Left colon (tissue), 2 donors: ENCODE results near the gene PCDHGA5. TPM values are rescaled to one million over a fixed set of nuclear protein-coding genes. Genes with fewer than 3 reads are reported as not detected.
"Not testable (repeated sequence)": the region's sequence is repeated elsewhere in the genome, so short reads cannot be mapped to it uniquely, and the experiment has no call there.

Source experiments
- ATAC-seq: fragments of 200-7000 bp; cut with Tn5 transposase; one replicate; pipeline ENCODE4 v1.9.1; 2020; ENCODE audit warnings: mild to moderate bottlenecking, moderate library complexity
- DNase-seq, 2 donors: peaks; one replicate each; pipeline ENCODE4 v3.0.0-alpha.2; 2020
- intact Hi-C, 2 donors: fragments of 100-400 bp; cut with DNase I in 1 of 2; cut with micrococcal nuclease in 1 of 2; formaldehyde crosslinking; loops; one replicate each; pipeline versions ENCODE4 v1.11.2 to v1.14.0; 2022; cut with DNase I, micrococcal nuclease
- long read RNA-seq: library from polyadenylated mRNA; unstranded; transcript quantifications from one replicate; pipeline ENCODE4 v2.0.0, GENCODE V29; 2021
- total RNA-seq, 2 donors: library from RNA; stranded (reverse); fragmentation: NEBNext Ultra II Directional; extraction: Animal tissue kit (Norgen Biotek cat#: 25700); gene quantifications; one replicate each; pipeline ENCODE4 v1.2.1, GENCODE V29; 2021
- donor health status: DM: no; HTN: no; CAD: no.
- donor health status: DM: yes; HTN: yes; CAD: no.

The PCDHGA5 gene
- total RNA-seq: 1 to 10 TPM in 1 of 2 donors, under 1 TPM in 1; 0.70 to 1.5 TPM
- long read RNA-seq: 0 reads

DNA sequence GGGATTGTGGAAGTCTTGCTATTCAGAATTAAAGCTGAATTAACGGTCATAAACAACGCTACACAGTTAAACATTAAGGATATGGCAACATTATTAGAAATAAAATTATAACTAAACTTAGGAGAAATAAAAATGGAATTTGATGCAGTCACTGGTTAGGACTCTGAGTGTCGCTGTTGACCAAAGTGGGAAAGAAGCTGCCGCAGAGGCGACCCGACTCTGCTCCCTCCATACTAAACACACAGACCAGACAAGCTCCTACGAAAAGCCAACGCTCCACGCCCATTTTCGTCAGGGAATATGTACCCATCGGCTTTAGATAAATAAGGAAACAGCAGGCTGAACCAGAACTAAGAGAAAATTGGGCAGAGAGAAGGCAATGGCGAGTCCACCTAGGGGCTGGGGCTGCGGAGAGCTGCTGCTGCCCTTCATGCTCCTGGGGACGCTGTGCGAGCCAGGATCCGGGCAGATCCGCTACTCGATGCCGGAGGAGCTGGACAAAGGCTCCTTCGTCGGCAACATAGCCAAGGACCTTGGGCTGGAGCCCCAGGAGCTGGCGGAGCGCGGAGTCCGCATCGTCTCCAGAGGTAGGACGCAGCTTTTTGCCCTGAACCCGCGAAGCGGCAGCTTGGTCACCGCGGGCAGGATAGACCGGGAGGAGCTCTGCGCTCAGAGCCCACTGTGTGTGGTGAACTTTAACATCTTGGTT lies at the start of gene PCDHGA5:
Gene PCDHGA5, plus strand, starts transcription at position 211 of the 709 bp plus-strand sequence. Its CDS starts 169 bp downstream, at position 380.
- no peak for ATAC-seq
- intact Hi-C loops: no loop called here

DNA sequence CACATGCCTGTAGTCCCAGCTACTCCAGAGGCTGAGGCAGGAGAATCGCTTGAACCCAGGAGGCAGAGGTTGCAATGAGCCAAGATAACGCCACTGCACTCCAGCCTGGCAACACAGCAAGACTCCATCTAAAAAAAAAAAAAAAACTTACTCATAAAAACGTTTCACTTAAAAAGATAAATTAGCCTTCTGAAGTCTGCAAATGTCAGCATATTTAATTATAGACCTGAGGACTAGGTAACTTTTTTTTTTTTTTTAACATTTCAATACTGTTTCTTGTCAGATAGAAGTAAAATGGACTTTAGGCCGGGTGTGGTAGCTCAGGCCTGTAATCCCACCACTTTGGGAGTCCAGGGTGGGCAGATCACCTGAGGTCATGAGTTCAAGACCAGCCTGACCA lies 47.0 kb upstream of the PCDHGA5 start:
- ATAC-seq, intact Hi-C loops, DNase-seq: not testable (repeated sequence)

More for the DNA sequence above, at the start of gene PCDHGA5:
- DNase-seq: no peak

DNA sequence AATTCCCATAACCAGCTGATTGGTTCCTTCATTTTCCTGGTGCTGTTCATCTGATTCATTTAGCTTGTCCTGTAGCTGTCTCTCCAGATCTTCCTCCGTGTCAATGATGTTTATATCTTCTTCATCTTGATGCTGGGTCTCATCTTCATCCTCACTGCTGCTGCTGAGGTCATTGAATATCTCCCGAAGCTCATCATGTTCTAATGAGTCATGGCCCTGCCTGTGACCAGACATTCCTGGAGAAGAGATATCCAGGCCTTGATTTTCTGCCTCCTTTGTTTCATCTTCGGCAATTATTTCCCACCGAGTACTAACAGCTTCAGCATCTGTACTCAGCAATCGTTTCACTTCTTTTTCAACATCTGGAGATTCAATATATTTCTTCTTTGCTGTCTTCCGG lies 44.8 kb upstream of the PCDHGA5 start:
- ATAC-seq (no peak), DNase-seq (no peak)
- intact Hi-C loops: no loop called here

DNA sequence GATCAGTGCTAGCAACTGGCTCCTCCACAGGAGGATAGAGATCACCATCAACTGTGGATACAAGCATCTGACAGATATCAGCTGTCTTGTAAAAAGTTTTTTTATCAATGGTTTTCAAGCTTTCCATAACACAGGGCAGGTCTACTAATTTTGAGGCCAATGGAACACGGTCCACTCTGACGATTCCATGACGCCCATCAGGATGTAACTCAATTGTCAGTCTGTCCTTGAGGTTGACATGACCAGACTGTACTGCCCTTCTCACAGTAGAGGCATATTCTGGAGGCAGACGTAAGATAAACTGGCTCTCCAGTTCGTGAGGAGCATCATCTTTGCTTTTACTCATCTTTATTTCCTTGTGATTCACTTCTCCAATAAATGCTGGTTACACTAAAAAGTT lies 44.3 kb upstream of the PCDHGA5 start:
- intact Hi-C loops: loop anchor here in 1 of 2 donors (10.0 kb wide), 2 partner anchors 205 to 245 kb away; no protein-coding TSS in a partner anchor

DNA sequence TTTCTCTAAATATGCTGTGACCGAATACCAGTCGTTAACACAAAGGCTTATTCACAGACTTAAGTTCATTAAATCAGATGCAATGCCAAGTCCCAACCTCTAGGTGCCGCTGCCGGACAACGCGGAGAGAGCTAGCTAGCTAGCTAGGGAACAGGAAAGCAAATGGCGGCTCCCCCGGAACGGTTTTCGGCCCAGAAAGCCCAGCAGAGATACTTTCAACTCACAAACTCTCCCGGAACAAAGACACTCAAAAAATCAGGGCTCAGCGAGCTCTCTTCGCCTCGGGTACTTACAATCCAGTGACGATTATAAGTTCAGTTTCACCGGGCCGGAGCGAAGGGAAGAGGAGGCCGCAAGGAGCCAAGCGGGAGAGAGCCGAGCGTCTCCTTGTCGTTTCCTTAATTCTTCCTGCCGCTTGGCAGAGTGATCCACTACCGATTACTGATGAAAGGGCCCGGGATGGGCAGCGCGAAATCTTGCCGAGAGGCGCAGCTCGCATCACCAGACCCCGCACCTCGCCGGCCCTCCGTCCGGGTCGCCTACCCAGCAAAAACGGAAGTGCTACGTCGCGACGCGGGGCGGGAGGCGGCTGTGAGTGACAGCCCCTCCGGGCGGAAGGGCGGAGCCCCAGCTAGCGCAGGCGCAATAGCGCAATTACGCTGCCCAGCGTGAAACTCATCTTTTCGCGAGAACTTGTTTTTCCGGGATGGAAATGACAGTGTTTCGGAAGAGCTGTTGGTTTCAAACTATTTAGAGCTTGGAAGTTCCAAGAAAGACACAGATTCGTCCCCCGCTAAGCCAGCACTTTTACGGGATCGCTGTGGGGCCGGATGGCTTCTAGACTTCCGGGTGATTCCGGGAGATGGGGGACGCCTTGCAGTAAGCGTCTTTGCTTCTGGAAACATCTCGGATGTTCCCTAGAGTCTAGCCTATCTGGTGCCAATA lies 43.5 kb upstream of the PCDHGA5 start, which contains the start of gene TAF7:
Gene TAF7, minus strand, starts transcription at position 560 of the 945 bp plus-strand sequence. CDS start 740 bp downstream, outside the sequence.
- ATAC-seq (peak; percentile 99), DNase-seq (peak; percentile 91 to 93)
- intact Hi-C loops: loop anchor here in 1 of 2 donors (10.0 kb wide), 2 partner anchors 204 to 244 kb away; no protein-coding TSS in a partner anchor

More for the DNA sequence above, 44.3 kb upstream of the PCDHGA5 start:
- no peak for ATAC-seq
- no peak for DNase-seq

DNA sequence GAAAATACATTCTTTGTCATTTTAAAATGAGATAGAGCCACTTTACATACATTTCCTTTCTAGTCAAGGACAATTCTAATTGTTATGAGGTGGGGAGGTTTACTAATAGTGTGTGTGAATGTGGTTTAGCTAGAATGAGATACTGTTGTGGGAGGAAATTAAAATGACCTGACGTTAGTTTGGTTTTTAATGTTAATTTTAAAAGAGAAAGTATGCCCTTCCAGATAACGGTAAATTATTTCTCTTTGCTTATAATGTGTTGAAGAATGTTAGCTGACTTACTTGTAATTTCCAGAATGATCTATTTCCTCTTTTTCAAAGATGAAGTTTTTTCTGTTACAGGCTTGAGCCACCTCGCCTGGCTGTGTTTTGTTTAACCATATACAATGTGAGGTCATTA lies 41.7 kb upstream of the PCDHGA5 start:
- no peak for ATAC-seq
- no peak for DNase-seq
- intact Hi-C loops: loop anchor here in 1 of 2 donors (10.0 kb wide), 2 partner anchors 203 to 243 kb away; no protein-coding TSS in a partner anchor

DNA sequence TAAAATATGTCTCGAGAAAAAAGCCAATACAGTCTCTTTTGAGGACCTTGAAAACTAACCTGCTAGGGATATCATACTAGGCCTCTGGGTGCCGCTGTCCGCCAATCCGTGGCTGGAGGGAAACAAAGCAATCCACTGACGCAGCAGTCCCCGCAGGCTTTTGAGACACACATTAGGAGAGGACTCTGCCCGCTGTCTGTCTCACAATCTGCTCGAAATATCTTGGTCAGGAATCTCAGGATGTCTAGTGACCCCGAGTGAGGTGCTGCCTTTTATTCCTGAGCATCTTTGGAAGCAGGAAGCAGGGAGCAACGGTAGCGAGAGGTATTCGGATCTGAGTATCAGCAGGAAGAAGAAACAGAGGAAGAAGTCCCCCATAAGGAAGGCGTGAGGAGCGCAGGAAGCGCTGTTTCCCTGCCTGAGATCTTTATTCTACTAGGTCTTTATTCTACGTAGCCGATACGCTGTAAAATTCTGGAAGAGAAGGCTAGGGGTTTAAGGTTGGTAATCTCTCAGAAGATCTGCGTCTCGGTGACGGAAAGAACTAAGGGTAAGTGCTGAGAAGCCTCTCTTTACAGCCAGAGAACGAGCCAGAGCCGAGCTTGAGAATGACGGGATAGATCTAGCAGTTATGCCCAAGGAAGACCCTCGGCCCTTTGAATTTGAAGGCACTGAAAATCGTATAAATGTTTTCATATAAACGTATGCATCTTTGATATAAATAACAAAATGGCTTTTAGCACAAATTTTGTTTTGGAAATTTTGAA lies 37.7 kb upstream of the PCDHGA5 start:
- intact Hi-C loops: loop anchor here in 1 of 2 donors (10.0 kb wide), 2 partner anchors 199 to 239 kb away; no protein-coding TSS in a partner anchor

DNA sequence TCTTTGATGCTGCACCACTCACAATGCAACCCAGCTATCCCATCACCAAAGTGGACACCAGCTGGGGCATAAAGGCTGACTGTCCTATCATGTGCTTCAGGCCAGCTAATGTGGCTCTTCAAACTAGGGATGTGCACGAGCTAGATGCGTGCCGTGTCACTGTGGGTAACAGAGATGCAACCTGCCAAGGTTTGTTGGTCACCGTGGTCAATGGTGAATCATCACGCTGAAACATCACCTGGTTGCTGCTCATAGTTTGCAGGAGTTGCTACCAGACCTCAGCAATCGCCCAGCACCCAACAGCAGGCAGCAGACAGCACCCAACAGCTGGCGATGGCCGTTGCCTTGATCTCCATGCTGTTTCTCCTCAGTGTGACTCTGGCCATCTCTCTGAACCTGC lies 35.7 kb upstream of the PCDHGA5 start:
- DNase-seq (no peak), ATAC-seq (no peak)
- intact Hi-C loops: loop anchor here in 1 of 2 donors (10.0 kb wide), 2 partner anchors 197 to 237 kb away; no protein-coding TSS in a partner anchor

More for the DNA sequence above, 37.7 kb upstream of the PCDHGA5 start:
- peak; percentile 99 for ATAC-seq
- DNase-seq: peak; percentile 53 to 75

DNA sequence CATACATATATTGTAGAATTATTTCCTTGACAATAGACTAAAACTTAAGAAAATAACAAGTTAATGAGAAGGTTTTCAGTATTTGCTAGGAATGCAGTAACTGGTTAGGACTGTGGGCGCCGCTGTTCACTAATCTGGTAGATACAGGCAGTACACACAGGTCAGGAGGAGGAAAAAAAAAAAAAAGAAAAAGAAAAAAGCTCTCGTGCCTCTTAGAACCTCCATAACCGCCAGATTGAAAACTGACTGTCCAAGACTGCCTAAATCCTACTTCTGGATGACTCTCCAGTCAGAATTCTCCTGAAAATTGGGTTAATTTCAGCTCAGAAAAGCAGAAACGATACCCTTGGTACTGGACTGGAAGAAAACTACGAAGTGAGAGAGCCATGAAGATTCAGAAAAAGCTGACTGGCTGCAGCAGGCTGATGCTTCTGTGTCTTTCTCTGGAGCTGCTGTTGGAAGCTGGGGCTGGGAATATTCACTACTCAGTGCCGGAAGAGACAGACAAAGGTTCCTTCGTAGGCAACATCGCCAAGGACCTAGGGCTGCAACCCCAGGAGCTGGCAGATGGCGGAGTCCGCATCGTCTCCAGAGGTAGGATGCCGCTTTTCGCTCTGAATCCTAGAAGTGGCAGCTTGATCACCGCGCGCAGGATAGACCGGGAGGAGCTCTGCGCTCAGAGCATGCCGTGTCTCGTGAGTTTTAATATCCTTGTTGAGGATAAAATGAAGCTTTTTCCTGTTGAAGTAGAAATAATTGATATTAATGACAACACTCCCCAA lies 33.5 kb upstream of the PCDHGA5 start, which contains the start of gene PCDHGA1:
Gene PCDHGA1, plus strand, starts transcription at position 216 of the 782 bp plus-strand sequence.
- DNase-seq (peak in 1 of 2 donors; percentile 43), ATAC-seq (no peak)
- intact Hi-C loops: no loop called here

DNA sequence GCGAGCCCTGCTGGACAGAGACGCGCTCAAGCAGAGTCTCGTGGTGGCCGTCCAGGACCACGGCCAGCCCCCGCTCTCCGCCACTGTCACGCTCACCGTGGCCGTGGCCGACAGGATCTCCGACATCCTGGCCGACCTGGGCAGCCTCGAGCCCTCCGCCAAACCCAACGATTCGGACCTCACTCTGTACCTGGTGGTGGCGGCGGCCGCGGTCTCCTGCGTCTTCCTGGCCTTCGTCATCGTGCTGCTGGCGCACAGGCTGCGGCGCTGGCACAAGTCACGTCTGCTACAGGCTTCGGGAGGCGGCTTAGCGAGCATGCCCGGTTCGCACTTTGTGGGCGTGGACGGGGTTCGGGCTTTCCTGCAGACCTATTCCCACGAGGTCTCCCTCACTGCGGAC lies 31.4 kb upstream of the PCDHGA5 start:
- DNase-seq, intact Hi-C loops, ATAC-seq: not testable (repeated sequence)

DNA sequence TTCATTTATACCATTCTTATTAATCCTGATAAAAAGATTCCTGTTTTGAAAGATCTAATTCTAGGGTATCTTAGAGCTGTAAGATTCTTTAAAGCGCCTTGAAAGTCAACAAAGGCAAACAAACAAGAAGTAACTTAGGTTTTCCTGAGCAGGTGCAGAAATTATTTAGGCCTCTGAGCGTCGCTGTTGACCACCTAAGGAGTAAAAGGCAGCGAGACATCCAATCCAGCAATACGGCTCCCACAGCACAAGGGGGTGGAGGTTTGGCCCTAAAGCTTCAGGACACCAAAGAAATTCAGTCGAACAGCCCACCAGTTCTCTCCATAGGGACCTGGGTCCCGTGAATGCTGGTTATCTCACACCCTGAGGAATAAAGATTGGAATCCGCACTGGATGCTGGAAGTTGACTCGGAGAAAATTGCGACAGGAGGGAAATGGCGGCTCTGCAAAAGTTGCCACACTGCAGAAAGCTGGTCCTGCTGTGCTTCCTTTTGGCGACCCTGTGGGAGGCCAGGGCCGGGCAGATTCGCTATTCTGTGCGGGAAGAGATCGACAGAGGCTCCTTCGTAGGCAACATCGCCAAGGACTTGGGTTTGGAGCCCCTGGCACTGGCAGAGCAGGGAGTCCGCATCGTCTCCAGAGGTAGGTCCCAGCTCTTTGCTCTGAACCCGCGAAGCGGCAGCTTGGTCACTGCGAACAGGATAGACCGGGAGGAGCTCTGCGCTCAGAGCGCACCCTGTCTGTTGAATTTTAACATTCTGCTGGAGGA lies 25.2 kb upstream of the PCDHGA5 start, which contains the start of gene PCDHGA2:
Gene PCDHGA2, plus strand, starts transcription at position 223 of the 769 bp plus-strand sequence.
- DNase-seq (no peak), ATAC-seq (no peak)
- intact Hi-C loops: no loop called here

DNA sequence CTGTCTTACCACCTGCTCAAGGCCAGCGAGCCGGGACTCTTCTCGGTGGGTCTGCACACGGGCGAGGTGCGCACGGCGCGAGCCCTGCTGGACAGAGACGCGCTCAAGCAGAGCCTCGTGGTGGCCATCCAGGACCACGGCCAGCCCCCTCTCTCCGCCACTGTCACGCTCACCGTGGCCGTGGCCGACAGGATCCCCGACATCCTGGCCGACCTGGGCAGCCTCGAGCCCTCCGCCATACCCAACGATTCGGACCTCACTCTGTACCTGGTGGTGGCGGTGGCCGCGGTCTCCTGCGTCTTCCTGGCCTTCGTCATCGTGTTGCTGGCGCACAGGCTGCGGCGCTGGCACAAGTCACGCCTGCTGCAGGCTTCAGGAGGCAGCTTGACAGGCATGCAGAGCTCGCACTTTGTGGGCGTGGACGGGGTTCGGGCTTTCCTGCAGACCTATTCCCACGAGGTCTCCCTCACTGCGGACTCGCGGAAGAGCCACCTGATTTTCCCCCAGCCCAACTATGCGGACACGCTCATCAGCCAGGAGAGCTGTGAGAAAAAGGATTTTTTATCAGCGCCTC lies 23.1 kb upstream of the PCDHGA5 start:
- ATAC-seq, DNase-seq: not testable (repeated sequence)
- intact Hi-C loops: loop anchor here in 1 of 2 donors (10.0 kb wide), 1 partner anchor 54 kb away; the partner anchor contains the start of genes PCDHGA8 and PCDHGB5

DNA sequence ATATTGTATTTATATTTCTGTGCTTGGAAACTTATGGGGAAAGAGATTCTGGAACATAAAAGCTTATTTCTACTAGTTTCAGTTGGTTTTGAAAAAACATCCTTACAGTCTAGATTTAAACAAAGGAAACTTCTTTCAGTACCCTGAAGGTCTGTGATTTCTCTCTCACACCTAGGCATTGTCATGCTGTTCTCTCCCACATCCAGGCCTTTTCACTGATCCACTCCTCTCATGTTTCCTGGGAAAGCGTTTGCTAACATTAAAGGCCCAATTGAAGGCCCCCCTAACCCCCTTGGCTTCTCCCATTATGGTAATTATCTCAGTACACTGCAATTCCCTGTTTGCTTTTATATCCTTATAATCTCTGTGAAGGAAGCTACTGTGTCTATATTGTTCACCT lies 21.2 kb upstream of the PCDHGA5 start:
- intact Hi-C loops: loop anchor here in 1 of 2 donors (10.0 kb wide), 1 partner anchor 52 kb away; the partner anchor contains the start of genes PCDHGA8 and PCDHGB5
- DNase-seq (no peak), ATAC-seq (no peak)

DNA sequence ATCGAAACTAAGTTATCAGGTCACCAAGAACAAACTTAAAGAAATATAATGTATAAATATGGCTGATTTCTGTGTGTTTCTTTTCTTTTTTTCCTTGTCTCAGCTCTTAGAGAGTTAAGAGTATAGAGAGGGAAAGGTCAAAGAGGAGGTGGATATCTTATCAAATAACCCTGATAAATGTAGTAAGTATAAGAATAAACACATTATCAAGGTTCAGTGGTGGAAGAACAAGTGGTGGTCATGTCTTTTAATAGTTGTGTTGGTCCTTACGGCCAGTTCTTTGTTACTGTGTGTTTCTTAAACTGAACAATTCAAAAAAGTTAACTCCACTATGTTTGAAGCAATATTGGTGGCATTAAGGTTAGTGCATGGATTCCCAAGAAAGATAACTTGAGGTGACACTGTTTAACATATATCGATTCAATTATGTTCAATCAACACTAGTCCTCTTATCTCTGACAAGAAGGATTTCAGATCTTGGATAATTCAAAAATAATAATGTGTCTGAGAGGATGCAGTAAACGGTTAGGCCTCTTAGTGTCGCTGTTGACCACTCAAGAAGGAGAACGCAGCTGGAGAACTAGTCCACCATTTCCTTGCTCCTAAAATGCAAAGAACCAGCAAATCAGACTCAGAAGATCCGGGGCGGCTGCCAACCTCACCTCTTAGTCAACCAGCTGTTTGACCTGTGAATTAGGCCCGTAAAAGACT lies 20.6 kb upstream of the PCDHGA5 start, which contains the start of gene PCDHGA3:
Gene PCDHGA3, plus strand, starts transcription at position 588 of the 711 bp plus-strand sequence. CDS start 205 bp downstream, outside the sequence.
- ATAC-seq (no peak), DNase-seq (no peak)
- intact Hi-C loops: loop anchor here in 1 of 2 donors (10.0 kb wide), 1 partner anchor 51 kb away; the partner anchor contains the start of genes PCDHGA8 and PCDHGB5

DNA sequence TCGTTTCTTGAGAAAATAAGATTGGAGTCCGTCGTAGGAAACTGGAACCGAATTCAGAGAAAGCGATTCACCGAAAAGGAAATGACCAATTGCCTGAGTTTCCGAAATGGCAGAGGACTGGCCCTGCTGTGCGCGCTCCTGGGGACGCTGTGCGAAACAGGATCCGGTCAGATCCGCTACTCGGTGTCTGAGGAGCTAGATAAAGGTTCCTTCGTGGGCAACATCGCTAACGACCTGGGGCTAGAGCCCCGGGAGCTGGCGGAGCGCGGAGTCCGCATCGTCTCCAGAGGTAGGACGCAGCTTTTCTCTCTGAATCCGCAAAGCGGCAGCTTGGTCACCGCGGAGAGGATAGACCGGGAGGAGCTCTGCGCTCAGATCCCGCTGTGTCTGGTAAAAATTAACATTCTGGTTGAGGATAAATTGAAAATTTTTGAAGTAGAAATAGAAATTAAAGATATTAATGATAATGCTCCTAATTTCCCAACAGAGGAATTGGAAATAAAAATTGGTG lies 20.0 kb upstream of the PCDHGA5 start:
- no peak for DNase-seq
- intact Hi-C loops: loop anchor here in 1 of 2 donors (10.0 kb wide), 1 partner anchor 51 kb away; the partner anchor contains the start of genes PCDHGA8 and PCDHGB5
- ATAC-seq: no peak
